ENCODE data around the gene PHLDA3.

- TF ChIP-seq, protein P1, sequence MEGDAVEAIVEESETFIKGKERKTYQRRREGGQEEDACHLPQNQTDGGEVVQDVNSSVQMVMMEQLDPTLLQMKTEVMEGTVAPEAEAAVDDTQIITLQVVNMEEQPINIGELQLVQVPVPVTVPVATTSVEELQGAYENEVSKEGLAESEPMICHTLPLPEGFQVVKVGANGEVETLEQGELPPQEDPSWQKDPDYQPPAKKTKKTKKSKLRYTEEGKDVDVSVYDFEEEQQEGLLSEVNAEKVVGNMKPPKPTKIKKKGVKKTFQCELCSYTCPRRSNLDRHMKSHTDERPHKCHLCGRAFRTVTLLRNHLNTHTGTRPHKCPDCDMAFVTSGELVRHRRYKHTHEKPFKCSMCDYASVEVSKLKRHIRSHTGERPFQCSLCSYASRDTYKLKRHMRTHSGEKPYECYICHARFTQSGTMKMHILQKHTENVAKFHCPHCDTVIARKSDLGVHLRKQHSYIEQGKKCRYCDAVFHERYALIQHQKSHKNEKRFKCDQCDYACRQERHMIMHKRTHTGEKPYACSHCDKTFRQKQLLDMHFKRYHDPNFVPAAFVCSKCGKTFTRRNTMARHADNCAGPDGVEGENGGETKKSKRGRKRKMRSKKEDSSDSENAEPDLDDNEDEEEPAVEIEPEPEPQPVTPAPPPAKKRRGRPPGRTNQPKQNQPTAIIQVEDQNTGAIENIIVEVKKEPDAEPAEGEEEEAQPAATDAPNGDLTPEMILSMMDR (IDR thresholded peaks at IDR 0.05; ENCODE audit: extremely low read depth in 1 of 2, insufficient read depth in 1 of 2, low read depth in 1 of 2, low read length in 2 of 2): no peak
- TF ChIP-seq POLR2A (IDR thresholded peaks at IDR 0.05; ENCODE audit: low read depth, low read length) (no peak), POLR2AphosphoS5 (IDR thresholded peaks at IDR 0.05; ENCODE audit: insufficient read depth, low read depth, low read length) (no peak), MYC (IDR thresholded peaks at IDR 0.05; ENCODE audit: low read depth, low read length) (no peak), EZH2 (IDR thresholded peaks at IDR 0.05; ENCODE audit: borderline replicate concordance, low read depth, low read length, severe bottlenecking) (no peak), FOS (IDR thresholded peaks at IDR 0.05; ENCODE audit: borderline replicate concordance, insufficient read depth, low read length) (no peak)
Measured at GRCh38 chr1:201465698-201466290, 3.2 kb downstream of the PHLDA3 start.
